SU-DHL-6 (cell line): ENCODE results near the gene RBM43.

Source experiments
- EZH2phosphoT487 ChIP-seq: fragments of 200-600 bp; sonication (generic), shearing (Covaris generic); conservative IDR thresholded peaks from 2 replicates; pipeline ENCODE4 v1.6.1; 2018; ENCODE audit warnings: mild to moderate bottlenecking, antibody characterized with exemption, low read length, moderate library complexity, mixed read lengths
- TF ChIP-seq, protein P1 (sequence below): fragments of 200-600 bp; sonication (generic); IDR thresholded peaks from one replicate; pipeline ENCODE4 v1.5.1; 2017; ENCODE audit warnings: antibody characterized with exemption, mild to moderate bottlenecking, low read length, moderate library complexity; ENCODE audit not compliant: insufficient read depth, poor library complexity, severe bottlenecking

DNA sequence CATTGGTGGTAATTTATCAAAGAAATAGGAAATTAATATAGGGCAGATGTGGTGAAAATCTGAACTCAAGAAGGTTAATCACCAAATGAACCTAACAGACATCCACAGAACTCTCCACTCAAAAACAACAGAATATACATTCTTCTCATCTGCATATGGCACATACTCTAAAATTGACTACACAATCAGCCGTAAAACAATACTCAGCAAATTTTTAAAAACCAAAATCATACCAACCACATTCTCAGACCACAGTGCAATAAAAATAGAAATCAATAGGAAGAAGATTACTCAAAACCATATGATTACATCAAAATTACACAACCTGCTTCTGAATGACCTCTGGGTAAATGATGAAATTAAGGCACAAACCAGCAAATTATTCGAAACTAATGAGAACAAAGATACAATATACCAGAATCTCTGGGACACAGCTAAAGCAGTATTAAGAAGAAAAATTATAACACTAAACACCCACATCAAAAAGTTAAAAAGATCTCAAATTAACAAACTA, 31.0 kb downstream of the RBM43 start:
- TF ChIP-seq, protein P1, sequence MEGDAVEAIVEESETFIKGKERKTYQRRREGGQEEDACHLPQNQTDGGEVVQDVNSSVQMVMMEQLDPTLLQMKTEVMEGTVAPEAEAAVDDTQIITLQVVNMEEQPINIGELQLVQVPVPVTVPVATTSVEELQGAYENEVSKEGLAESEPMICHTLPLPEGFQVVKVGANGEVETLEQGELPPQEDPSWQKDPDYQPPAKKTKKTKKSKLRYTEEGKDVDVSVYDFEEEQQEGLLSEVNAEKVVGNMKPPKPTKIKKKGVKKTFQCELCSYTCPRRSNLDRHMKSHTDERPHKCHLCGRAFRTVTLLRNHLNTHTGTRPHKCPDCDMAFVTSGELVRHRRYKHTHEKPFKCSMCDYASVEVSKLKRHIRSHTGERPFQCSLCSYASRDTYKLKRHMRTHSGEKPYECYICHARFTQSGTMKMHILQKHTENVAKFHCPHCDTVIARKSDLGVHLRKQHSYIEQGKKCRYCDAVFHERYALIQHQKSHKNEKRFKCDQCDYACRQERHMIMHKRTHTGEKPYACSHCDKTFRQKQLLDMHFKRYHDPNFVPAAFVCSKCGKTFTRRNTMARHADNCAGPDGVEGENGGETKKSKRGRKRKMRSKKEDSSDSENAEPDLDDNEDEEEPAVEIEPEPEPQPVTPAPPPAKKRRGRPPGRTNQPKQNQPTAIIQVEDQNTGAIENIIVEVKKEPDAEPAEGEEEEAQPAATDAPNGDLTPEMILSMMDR, result no peak
- TF ChIP-seq EZH2phosphoT487, result no peak
